CD4-positive, alpha-beta T cell treated with Interleukin-6 for 4 hours (primary cell): ENCODE measurements around the gene MAGED1.
"Not testable (repeated sequence)": the region's sequence is repeated elsewhere in the genome, so short reads cannot be mapped to it uniquely, and the experiment has no call there.

ENCODE experiments used
- DNase-seq: peaks from one replicate; pipeline ENCODE4 v3.0.0-alpha.2; 2020; ENCODE audit warnings: mixed read lengths

The MAGED1 gene

DNA sequence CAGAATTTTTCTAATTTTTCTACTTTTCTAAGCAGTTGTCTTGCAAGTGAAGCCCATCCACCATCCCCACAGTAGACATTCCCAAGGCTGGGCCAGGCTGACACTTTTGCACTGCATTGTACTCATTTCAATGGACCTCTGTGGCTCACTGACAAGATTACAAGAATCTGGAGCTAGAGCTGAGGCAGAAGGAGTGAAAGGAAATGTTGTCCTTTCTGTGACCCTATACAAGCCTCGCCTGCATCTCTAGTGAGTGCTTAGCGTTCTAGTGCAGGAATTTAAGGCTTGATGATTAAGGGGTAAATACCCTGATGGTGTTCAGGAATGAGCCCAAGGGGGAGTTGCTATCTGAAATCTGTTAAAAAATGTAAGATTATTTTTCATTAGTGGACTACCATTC is 6.3 kb downstream of the MAGED1 start:
- no peak for DNase-seq

- no peak for DNase-seq
Observed at GRCh38 chrX:51902510-51903050, 9.2 kb downstream of the MAGED1 start.

DNA sequence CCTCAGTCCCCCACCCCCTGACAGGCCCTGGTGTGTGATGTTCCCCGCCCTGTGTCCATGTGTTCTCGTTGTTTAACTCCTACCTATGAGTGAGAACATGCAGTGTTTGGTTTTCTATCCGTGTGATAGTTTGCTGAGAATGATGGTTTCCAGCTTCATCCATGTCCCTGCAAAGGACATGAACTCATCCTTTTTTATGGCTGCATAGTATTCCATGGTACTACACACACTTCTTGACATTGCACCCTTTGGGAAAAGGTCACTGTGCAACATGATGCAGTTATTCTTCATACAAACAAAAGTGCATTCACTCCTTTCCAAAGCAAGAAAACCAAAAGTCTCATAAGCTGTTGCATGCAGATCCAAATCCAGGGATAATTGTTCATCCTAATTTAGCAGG is 11.7 kb downstream of the MAGED1 start:
- DNase-seq: not testable (repeated sequence)

GRCh38 chrX:51905711-51906110 is 12.3 kb downstream of the MAGED1 start:
- no peak for DNase-seq

- no peak for DNase-seq
Observed at GRCh38 chrX:51917604-51918003, 24.2 kb downstream of the MAGED1 start.

DNA sequence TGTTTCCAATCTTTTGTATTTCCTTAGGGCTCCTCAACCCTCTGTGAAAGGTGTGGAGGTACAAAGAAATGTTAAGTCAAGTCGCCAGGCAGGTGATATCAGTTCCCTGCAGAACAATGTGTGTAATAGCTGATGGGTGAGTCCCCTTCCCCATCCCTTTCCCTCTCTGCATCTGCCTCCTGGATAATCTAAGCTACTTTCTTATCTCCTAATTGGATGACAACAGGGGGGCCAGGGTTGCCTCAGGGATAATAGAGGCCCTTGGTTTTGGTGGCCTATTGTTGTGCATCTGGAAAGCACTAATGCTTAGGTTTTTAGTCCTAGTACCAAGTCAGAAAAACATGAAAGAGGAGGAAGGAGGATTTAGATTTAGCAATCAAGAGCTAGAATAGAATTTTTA is 29.1 kb downstream of the MAGED1 start:
- DNase-seq: no peak

DNA sequence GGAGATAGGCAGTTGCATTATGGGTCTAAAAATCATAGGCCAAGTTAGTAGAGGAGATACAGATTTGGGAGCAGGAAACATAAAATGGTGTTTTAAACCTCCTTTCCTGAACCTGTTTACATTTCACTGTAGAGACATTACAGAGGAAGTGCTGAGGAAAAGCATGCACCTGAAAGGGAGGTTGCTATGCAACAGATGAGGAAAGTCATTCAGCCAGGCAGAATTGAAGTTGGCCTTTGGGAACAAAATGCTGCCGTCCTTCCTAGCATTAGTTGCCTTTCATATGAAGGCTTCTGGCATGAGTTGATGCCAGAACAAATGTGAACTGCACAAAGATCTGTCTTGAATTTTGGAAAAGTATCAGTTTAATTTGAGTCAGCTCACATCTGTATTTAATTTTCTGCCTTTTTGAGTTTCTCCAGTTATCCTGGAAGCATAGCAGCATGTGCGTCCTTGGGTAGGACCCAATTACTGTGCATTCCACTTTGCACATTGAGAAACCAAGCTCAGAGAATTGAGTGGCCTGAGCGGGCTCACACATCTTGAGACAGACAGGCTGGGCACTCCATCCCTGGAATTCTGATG is 38.2 kb downstream of the MAGED1 start:
- no peak for DNase-seq
